ENCODE measurements around the gene LRRC27.
"Not testable (repeated sequence)": the region's sequence is repeated elsewhere in the genome, so short reads cannot be mapped to it uniquely, and the experiment has no call there.

The LRRC27 gene

DNA sequence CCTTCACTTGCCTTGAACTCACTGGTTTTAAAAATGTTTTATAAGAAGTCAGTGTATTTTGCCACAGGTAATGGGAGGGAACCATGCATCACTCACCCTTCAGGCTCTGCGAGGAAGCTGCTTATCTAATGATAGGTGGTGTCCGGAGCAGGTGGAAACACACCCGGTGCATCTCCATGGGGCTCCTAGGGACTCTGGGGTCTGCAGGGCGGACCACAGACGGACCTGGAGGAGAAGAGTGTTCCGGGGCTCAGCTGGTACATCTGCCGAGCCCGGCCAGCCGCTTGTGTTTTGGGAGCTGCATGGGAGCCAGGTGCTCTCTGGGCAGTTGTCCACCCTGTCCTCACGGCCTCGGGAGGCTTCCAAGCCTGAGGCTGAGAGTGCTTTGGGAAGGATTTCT, 7.3 kb downstream of the LRRC27 start:
- FAIRE-seq, result no peak

DNA sequence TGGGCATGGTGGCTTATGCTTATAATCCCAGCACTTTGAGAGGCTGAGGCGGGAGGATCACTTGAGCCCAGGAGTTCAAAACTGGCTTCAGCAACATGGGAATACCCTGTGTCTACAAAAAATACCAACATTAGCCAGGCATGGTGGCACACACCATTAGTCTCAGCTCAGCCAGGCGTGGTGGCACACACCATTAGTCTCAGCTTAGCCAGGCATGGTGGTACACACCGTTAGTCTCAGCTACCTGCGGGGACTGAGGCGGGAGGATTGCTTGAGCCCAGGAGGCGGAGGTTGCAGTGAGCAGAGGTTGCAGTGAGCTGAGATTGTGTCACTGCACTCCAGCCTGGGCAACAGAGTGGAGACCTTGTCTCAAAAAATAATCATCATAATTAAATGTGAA, 9.0 kb downstream of the LRRC27 start:
- no peak for FAIRE-seq

DNA sequence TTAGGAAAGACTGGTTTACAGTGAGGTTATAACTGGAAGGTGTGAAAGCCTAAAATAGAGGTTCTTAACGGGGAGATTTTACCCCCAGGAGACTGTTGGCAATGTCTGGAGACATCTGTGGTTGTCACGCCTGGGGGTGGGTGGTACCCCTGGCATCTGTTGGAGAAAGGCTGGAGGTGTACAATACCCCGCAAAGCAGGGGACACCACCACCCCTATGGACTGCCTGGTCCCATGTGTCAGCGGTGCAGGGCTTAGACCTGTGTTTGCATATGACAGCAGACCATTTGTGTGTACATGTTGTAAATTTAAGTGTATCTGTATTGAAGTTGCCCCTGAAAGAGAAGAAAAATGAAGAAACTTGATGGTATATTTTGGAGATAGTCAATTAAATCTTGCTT, 9.8 kb downstream of the LRRC27 start:
- no peak for FAIRE-seq

DNA sequence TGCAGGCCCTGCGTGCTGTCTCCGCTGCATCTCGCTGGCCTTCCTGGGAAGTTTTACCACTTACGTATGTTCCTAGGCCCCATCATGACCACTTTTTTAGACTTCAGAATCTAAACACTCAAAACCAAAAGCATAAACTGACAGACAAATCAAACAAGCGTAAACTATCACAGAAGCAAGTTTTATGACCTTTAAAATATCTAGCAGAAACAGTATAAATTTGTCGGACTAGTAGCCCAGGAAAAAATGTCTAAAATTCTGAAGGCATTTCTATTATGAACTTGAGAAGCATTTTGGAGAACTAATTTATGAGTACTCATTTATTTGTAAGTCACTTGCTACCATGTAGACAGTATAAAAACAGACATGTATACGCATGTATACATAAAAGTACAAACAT, 10.6 kb downstream of the LRRC27 start:
- no peak for FAIRE-seq

DNA sequence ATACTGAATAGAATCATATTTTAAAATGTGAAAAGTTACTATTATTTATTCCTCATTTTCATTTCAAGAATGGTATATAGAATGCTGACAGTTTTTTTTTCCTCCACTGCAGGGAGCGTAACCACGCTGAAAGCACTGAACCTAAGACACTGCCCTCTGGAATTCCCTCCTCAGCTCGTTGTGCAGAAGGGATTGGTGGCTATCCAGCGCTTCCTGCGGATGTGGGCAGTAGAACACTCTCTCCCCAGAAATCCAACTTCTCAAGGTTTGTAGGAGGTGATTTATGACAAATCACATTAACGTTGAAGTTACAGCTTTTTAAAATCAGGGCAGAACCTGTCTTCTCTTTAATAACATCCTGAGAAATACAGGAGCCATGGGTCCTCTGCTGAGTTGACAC, 12.4 kb downstream of the LRRC27 start:
- no peak for FAIRE-seq

DNA sequence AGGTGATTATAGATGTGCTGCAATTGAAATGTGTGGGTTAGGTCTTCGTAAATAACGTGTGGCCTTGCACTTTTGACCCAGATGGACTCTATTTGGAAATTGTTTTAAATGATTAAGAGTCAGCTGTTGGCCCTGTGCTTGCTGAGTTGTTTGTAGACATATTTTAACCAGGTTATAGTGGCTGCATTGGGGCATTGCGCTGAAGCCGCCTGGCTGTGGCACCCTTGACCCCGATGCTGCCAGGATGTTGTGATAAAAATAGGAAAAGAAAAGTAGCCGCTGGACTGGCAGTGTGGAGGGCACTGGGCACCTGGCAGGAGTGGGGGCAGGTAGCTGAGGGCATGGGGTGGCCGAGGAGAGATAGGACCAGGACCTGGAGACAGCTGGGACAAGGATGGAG, 13.4 kb downstream of the LRRC27 start:
- no peak for FAIRE-seq

DNA sequence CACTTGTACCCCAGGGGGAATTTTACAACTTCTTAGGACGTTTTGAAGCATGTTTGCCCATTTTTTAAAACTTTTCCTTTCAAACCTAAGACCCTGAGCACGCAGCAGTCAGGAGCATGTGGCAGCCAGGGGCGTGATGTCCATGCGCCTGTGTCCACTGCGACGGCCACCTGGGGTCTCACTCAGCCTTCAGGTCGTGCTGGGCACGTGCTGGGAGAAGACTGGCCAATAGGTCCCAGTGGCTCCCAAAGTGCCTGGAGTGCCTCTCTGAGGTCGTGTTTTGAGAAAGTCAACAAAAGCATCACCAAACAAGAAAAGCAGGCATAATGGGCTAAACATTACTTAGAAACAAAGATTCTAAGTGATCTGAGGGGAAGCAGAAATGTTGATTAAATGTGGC, 14.8 kb downstream of the LRRC27 start:
- no peak for FAIRE-seq

DNA sequence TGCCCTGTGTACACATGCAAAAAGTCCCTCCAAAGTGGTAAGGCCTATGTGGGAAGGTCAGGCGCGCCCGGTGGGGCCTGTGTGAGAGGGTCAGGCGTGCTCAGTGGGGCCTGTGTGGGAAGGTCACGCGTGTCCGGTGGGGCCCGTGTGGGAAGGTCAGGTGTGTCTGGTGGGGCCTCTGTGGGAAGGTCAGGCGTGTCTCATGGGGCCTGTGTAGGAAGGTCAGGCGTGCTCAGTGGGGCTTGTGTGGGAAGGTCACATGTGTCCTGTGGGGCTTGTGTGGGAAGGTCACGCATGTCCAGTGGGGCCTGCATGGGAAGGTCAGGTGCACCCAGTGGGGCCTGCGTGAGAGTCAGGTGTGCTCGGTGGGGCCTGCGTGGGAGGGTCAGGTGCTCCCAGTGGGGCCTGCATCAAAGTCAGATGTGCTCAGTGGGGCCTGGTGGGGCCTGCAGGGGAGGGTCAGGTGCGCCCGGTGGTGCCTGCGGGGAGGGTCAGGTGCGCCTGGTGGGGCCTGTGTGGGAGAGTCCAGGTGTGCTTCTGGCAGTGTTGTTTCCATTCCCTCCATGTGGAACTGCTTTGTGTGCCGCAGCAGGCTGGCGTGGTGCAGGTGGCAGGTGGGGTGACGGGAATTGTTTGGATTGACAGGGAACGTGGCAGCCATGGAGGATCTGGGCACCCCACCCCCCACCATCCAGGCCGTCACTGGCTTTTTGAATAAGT, 15.4 kb downstream of the LRRC27 start:
- FAIRE-seq, result no peak

DNA sequence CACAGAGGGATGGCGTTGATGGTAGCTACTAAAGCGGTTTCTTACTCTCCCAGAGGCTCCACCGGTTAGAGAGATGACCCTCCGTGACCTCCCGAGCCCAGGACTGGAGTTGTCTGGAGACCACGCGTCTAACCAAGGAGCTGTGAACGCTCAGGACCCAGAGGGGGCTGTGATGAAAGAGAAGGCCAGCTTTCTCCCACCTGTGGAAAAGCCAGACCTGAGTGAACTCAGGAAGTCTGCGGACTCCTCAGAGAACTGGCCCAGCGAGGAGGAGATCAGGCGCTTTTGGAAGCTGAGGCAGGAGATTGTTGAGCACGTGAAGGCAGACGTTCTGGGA, 15.9 kb downstream of the LRRC27 start:
- FAIRE-seq, result no peak

DNA sequence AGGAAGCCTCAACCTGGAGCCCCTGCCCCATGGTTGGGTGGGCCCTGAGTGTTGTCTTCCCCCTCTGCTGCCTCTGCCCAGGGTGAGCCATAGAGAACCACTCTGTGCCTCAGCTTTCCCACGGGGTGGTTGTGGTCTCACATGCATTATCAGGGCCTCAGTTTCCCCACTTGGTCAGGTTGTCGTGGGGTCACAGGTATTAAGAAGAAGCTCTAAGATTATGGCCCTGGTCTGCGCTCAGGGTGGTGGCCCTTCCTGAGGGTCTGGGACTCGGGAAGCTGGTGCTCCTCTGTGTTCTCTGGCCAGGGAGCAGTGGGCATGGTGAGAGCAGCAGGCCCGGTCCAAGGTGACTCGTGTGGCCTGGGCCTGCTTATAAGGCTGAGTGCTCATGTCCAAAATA, 17.8 kb downstream of the LRRC27 start:
- no peak for FAIRE-seq

DNA sequence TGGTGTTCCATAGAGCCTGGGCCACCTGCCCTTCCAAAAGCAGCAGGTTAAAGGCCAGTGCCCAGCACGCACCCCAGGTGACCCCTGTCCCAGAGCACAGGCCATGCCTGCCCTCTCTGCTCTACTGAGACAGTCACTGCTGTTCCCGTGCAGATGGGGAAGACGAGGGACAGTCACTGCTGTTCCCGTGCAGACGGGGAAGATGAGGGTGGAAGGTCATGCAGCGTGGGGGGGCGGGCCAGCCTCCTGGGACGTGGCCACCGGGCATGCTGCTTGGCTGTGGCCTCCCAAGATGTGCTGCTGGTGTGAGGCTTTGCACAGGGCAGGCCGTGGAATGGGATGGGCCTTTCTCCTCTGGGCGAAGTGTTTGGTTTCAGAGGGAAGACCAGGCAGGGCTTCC, 18.4 kb downstream of the LRRC27 start:
- FAIRE-seq, result no peak

DNA sequence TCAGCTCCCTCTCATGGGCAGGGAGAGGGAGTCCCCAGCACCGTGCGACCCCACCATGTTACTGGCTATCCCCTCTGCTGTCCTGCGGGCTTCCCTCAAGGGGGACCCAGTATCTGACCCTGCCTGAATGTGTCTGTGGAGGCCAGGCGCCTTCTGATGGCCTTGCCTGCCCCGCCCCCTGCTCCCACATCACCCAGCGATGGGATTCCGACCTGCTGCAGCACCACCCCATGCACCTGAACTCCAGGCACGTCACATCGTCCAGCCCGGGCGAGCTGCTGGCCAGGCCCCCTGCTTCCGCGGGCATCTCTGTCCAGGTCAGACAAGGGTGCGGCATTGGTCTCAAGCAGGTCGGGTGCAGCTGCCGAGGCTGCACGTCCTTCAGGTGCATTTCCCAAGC, 19.0 kb downstream of the LRRC27 start:
- no peak for FAIRE-seq

DNA sequence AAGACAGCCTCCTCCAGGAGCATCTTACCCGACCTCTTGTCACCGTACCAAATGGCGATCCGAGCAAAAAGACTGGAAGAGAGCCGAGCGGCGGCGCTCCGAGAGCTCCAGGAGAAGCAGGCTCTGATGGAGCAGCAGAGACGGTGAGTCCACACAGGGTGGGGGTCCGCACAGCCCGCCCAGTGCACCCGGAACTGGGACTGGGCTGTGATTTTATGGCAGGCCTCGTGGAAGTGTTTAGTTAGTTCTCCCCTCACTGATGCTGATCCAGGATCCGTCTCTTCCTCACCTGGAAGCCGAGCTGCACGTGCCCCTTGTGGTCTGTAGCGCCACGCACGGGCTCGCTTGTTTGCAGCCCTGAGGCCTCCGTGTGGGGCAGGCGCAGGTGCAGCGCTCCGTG, 19.6 kb downstream of the LRRC27 start:
- no peak for FAIRE-seq

DNA sequence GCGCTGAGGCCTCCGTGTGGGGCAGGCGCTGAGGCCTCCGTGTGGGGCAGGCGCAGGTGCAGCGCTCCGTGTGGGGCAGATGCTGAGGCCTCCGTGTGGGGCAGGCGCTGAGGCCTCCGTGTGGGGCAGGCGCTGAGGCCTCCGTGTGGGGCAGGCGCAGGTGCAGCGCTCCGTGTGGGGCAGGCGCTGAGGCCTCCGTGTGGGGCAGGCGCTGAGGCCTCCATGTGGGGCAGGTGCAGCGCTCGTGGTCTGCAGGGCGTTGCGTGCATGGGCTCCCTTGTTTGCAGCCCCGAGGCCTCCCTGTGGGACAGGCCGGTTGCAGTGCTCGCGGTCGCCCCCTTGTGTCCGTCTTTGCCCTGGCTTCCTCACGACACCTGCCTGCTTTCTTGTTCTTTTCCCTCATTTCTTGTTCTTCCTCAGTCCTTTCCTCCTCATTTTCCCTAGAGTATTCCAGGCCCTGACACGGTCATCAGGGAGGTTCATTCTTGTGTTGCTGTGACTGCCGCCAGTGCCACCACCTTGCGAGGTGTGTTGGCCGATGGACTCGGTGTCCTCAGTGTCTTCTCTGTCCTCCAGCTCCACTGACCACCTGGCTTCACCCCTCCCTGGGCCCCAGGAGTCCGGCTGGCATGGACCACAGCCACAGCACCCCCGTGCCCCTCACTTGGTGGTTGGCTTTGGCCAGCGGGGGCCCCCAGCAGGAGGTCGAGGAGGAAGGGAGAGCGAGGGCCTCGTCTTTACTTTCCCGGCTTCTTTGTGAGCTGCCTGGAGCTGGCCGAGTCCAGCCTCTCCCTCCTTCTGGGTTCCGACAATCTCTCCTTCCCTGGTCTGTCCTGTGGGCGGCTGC, 20.7 kb downstream of the LRRC27 start:
- FAIRE-seq, result not testable (repeated sequence)

DNA sequence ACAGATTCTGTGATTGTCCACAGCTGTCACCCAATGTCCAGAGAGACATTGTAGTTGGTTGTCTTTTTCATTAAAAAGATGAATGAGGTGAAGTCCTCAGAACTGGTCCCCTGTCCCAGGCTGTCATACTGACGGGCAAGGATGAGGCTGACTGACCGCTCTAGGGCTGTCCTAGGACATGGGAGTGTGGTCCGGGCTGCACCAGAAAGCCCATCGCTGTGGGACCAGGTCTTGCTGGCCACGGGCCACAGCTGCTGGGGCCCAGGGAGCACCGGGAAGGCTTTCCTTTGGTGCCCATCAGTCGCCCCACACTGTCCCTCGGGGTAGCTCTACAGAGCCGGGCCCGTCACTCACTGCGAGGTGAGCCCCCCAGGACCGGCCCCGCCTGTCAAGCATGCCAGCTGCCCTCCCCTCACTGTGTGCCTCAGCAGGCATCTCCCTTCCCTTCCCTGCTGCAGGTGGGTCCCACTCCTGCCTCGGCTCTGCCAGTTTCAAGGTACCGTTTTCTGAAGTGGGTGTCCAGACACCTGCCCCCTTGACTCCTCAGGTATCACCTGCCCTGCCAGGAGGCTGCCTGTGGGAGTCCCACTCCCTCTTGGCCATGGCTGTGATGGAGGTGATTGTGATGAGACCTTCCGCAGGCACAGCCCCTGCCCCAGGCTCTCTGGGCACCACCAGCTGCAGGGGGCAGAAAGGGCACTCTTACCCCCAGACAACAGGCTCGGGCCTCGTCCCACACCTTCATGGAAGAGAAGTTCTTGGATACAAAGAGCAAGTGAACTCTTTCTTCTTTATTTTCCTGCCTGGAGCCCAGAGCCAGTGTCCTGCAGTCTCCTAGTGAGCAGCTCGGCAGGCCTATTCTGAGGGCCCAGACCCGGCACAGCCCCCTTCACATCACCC, 21.7 kb downstream of the LRRC27 start:
- FAIRE-seq, result no peak

DNA sequence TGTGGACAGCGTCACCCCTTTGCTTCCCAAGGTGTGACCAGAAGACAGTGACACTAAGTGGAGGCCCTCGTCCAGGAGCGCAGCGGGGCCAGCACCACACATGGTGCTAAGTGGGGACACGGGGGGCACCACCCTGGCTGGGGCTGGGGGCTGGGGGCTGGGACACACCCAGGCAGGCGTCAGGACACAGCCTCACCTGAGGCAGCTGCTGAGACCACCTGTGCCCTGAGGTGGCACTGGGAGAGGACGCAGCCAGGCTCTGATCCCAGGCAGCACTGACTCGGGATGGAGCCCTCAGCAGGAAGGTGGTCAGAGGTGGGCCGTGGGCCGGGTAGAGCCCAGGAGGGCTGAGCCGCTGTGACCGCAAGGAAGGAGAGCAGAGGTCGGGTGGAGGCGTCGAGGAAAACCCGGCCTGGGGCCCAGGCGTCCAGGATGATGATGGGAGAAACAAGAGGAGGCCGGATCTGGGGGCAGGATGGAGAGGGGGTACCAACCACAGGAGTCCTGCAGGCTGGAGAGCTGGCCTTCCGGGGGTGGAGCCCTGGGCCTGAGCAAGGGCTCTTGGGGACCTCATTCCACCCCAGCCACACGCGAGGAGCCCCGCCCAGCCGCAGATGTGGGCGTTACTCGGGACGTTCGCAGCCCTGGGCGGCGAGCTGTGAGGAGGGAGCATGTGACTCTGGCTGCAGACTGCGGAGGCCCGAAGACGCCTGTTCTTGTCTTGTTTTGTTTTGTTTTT, 22.5 kb downstream of the LRRC27 start:
- FAIRE-seq, result no peak

DNA sequence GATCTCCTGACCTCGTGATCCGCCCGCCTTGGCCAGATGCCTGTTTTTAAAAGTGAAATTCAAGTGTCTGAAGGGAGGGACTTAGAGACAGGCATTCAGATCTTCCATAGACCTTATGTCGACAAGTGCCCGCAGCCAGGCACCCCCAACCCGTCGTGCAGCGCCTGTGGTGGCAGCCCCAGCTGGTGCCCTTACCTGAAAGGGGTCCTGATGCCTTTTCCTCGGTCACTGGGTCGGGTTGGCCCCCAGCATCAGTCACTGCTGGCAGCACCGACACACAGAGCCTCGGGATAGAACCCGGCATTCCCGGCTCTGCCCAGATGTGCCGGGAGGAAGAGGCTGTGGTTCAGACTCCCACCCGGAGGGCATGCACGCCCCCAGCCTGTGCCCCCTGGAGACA, 23.3 kb downstream of the LRRC27 start:
- no peak for FAIRE-seq

DNA sequence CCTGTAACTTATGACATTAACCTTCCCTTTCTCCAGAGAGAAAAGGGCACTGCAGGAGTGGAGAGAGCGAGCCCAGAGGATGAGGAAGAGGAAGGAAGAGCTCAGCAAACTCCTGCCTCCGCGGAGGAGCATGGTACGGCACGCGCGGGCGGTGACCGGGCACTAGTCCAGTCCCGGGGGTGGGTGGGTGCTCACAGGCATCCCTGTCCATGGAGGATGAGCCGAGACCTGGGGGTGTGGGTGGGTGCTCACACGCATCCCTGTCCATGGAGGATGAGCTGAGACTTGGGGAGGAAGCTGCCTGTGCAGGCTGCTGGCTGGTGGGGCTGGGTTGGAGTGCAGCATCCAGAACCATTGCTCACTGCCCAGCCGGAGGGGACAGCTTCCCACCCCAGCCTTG, 23.8 kb downstream of the LRRC27 start:
- FAIRE-seq, result no peak

DNA sequence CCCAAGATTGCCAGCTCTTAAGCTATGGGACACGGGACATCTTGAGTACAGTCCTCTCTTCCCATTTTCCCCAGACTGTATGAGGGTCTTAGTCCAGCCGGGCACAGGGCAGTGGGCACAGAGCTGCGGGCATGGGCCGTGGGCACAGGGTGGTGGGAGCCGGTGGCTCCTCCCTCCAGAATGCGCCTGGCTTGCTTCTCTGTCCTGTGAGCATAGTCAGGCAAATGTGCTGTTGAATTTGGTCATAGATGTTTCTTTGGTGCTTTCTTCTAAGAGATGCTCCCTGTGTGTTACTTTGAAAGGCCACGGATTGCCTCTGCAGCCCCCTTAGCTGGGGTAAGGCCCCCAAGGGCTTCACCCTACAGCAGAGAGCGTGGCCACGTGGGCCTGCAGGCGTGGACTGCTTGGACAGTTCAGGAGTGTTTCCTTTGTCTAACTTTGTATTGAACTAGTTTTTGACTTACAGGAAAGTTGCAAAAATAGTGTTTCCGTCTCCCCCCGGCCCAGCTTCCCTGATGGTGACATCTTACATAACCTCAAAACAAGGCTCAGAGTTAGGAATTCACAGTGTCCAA, 24.7 kb downstream of the LRRC27 start:
- FAIRE-seq, result no peak

DNA sequence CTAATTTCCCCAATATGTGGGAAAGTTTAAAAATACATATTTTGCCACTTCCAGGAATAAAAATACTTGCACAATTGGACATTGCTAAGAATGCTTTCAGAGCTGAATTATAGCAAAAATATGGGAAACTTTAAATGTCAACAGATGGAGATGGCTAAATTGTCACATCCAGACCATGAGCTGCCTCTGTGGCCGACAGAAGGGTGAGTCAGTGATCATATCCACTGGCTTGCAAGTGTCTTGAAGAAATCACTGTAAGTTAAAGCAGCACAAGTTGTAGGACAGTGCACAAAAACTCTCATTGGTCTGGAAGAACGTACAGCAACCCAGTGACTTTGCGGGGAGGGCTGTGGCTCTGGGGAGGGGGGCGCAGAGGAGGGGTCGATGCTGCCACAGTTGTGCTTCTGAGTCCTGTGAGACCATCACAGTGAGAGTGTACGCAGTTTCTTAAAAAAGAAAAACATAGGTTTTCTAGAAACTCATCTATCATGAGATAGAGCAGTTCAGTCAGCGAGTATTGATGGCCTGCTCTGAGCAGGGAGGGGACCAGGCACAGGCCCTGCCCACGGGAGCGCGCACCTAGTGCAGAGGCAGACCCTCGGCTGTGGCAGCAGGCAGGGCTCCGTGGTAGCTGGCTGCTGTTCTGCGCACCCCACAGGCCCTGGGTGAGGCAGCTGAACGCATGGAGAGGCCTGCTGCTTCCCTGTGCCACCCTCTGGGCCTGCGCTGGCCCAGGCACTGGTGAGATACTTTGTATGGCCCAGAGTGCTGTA, 25.5 kb downstream of the LRRC27 start:
- FAIRE-seq, result no peak

DNA sequence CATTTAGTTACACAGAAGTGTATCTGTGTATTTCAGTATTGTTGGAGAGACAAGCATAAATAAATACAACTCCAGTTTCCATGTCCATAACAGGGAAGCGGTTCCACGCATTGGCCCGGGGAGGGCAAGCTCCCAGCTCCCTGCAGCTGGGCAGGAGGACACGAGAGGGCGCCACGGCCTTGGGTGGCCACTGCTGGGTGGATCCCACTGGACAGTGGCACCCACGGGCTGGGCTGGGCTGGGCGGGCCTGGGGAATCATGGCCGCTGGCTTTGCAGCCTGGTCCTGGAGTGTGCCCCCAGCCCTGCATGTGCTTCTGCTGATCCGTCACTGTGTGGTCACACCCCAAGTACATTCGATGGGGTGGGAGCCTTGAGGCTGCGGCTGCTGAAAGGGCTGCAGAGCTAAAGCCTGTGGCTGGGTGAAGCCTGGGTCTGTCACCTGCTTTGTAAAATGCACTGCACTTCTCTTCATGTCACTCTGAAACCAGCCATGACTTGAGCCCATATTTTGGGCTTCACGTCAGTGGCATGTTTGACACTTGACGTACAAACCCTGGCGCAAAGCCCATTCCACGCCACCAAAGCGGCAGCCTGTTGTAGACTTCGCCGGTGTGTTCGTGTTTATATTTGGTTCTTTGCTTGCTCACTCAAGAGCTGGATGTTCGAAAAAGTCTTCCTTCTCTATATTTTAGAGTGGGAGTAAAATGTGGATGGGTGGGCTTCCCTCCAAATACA, 27.5 kb downstream of the LRRC27 start:
- no peak for FAIRE-seq

Data from islet of Langerhans (tissue), 1 donor.